Measurements from ENCODE around the gene LIN52. TPM values are rescaled to one million over a fixed set of nuclear protein-coding genes. Genes with fewer than 3 reads are reported as not detected.

Gene LIN52
- total and polyA plus RNA-seq, 9 of the 15 experiments (the other 6 are each of a cell fraction or from before 2014, with no cell fraction given) = 4.6 to 11.8 (median 9.2) TPM

- TF ChIP-seq CLOCK (CRISPR knock-in tag; IDR thresholded peaks at IDR 0.05; ENCODE audit: borderline replicate concordance) = no peak
- no peak for TF ChIP-seq CHD2 (IDR thresholded peaks at IDR 0.05; ENCODE audit: low read depth, low read length)
- no peak for TF ChIP-seq SRF (CRISPR knock-in tag; IDR thresholded peaks at IDR 0.05)
- TF ChIP-seq HDGF (IDR thresholded peaks at IDR 0.05) = no peak
- TF ChIP-seq FOS (IDR thresholded peaks at IDR 0.05; ENCODE audit: extremely low read depth, insufficient read length) = no peak
- TF ChIP-seq BDP1 (IDR thresholded peaks at IDR 0.05; ENCODE audit: insufficient read depth, insufficient read length) = no peak
- peak in 1 of 2 experiments; percentile 32; a peak in 1 of 4 replicates for TF ChIP-seq MAZ (CRISPR knock-in tag; conservative IDR thresholded peaks at IDR 0.05 in 1 of 2, IDR thresholded peaks at IDR 0.05 in 1 of 2)
- TF ChIP-seq REST (IDR thresholded peaks at IDR 0.05; ENCODE audit: borderline replicate concordance) = peak; percentile 24; the same call in 1 of the 2 replicates
- TF ChIP-seq REST (CRISPR knock-in tag; IDR thresholded peaks at IDR 0.05; ENCODE audit: low read depth) = no peak
- no peak for TF ChIP-seq ZNF830 (CRISPR knock-in tag; IDR thresholded peaks at IDR 0.05)
- no peak for TF ChIP-seq NCOA6 (IDR thresholded peaks at IDR 0.05)
- no peak for TF ChIP-seq ZNF174 (CRISPR knock-in tag; IDR thresholded peaks at IDR 0.05)
- TF ChIP-seq RB1 (IDR thresholded peaks at IDR 0.05; ENCODE audit: low read depth) = peak; percentile 61; the same call in 1 of the 2 replicates
- TF ChIP-seq GATA2 (CRISPR knock-in tag; IDR thresholded peaks at IDR 0.05) = no peak
- TF ChIP-seq BCOR (IDR thresholded peaks at IDR 0.05) = peak; percentile 83
Observed at GRCh38 chr14:74217672-74218448, 133.1 kb downstream of the LIN52 start (continued).
